Breast epithelium (tissue), 4 donors: Measurements from ENCODE around the gene CCL19. TPM values are rescaled to one million over a fixed set of nuclear protein-coding genes. Genes with fewer than 3 reads are reported as not detected.

Experiments
- DNase-seq, 2 donors: peaks; one replicate each; pipeline ENCODE4 v3.0.0-alpha.2; 2019; ENCODE audit warnings: low spot score in 2 of 2
- H3K27ac ChIP-seq, 2 donors: fragments of 200-600 bp; sonication (generic) in 1 of 2; one replicate each; pipeline ENCODE4 v1.5.1; 2016 to 2019; ENCODE audit warnings: mild to moderate bottlenecking in 1 of 2
- H3K27me3 ChIP-seq, 2 donors: fragments of 200-600 bp; sonication (generic) in 1 of 2; one replicate each; pipeline versions ENCODE4 v1.5.1 to v1.6.0; 2017 to 2019; ENCODE audit warnings: control low read depth in 1 of 2, mild to moderate bottlenecking in 1 of 2
- H3K36me3 ChIP-seq: fragments of 200-600 bp; one replicate; pipeline ENCODE4 v1.5.1; 2019
- H3K4me1 ChIP-seq, 2 donors: fragments of 200-600 bp; sonication (generic); one replicate each; pipeline ENCODE4 v1.5.1; 2016 to 2019; ENCODE audit warnings: control low read depth in 1 of 2
- H3K4me3 ChIP-seq, 3 donors: fragments of 200-600 bp; sonication (generic); 1 replicate in 2 of 3; 2 replicates in 1 of 3; pipeline ENCODE4 v1.5.1; 2016 to 2019; ENCODE audit warnings: mild to moderate bottlenecking in 3 of 3, moderate library complexity in 2 of 3
- H3K9me3 ChIP-seq, 2 donors: fragments of 200-600 bp; sonication (generic) in 1 of 2; one replicate each; pipeline ENCODE4 v1.5.1; 2016 to 2019; ENCODE audit warnings: control low read depth in 1 of 2
- CTCF ChIP-seq, 3 donors: fragments of 450-650 bp; IDR thresholded peaks; one replicate each; pipeline ENCODE4 v1.5.1; 2016 to 2017; ENCODE audit warnings: antibody characterized with exemption in 3 of 3, mild to moderate bottlenecking in 3 of 3, moderate library complexity in 3 of 3
- POLR2A ChIP-seq: fragments of 450-650 bp; IDR thresholded peaks from one replicate; pipeline ENCODE4 v1.6.1; 2016; ENCODE audit warnings: antibody characterized with exemption, mild to moderate bottlenecking, moderate library complexity
- POLR2AphosphoS5 ChIP-seq, 3 donors: sonication (generic); formaldehyde crosslinking; IDR thresholded peaks; one replicate each; pipeline ENCODE4 v1.6.1; 2017; ENCODE audit warnings: antibody characterized with exemption in 3 of 3
- intact Hi-C: fragments of 100-400 bp; cut with DNase I; formaldehyde crosslinking; loops from one replicate; pipeline ENCODE4 v1.15.1; 2023; ENCODE audit warnings: low total_unique reads
- total RNA-seq, 3 donors: library from RNA; depleted of rRNA; stranded (reverse); fragments of >200 nt; gene quantifications; one replicate each; pipeline ENCODE4 v1.1.0, GENCODE V29; 2016

CCL19 gene
- total RNA-seq, 3 donors from 2014 or later, result 0.88 to 5.6 (median 1.3) TPM

- DNase-seq, result no peak
- Histone ChIP-seq H3K4me1 (no peaks in the 10 kb centered on the region), H3K9me3 (no peaks in the 10 kb centered on the region), H3K36me3 (no peaks in the 10 kb centered on the region), H3K27me3 (no peaks in the 10 kb centered on the region), H3K4me3 (no peak overlapping the region), H3K27ac (peak overlapping the region in 1 of 2 donors; percentile 61)
- TF ChIP-seq CTCF (IDR thresholded peaks at IDR 0.05) (no peak), POLR2AphosphoS5 (IDR thresholded peaks at IDR 0.05) (no peak), POLR2A (no peak)
- intact Hi-C loops, result no loop called here
These were observed 3.6 kb downstream of the CCL19 start for GRCh38 chr9:34687276-34688030.

GRCh38 chr9:34686732-34687131 is 4.3 kb downstream of the CCL19 start:
- intact Hi-C loops, result no loop called here
- no peaks in the 10 kb centered on the region for H3K4me1 ChIP-seq

DNA sequence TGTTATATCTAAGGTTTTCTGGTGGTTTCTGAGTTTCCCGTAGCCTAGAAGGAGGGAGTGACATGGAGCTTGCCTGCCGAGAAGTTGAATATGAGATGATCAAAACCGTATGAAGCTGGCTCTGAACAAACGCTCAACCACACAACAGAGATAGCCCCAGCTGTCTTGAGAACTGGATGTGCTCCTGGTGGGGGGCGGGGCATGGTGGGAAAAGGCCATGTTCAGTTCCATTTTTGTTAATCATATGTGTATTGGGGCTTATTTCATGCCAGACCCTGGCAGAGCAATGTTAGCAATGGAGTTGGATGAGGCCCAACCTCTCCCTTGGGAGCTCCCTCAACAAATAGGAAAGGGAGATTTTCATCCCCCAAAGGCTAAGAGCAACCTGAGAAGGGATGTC is 4.8 kb downstream of the CCL19 start:
- H3K9me3 ChIP-seq, result no peaks in the 10 kb centered on the region
- H3K27me3 ChIP-seq, result no peaks in the 10 kb centered on the region
- H3K36me3 ChIP-seq, result no peaks in the 10 kb centered on the region
- DNase-seq, result no peak
- no peak overlapping the region for H3K4me3 ChIP-seq
- intact Hi-C loops, result no loop called here
- peak overlapping the region in 1 of 2 donors; percentile 85 for H3K27ac ChIP-seq
- H3K4me1 ChIP-seq, result no peaks in the 10 kb centered on the region
- no peak for TF ChIP-seq CTCF (IDR thresholded peaks at IDR 0.05)
- TF ChIP-seq POLR2AphosphoS5 (IDR thresholded peaks at IDR 0.05), result no peak
- TF ChIP-seq POLR2A, result no peak

More at GRCh38 chr9:34686732-34687131, 4.3 kb downstream of the CCL19 start:
- no peak for DNase-seq
- H3K4me3 ChIP-seq, result no peak overlapping the region
- H3K27ac ChIP-seq, result peak overlapping the region in 1 of 2 donors; percentile 85
- no peaks in the 10 kb centered on the region for H3K9me3 ChIP-seq
- H3K27me3 ChIP-seq, result no peaks in the 10 kb centered on the region
- TF ChIP-seq CTCF (IDR thresholded peaks at IDR 0.05), result no peak
- TF ChIP-seq POLR2A, result no peak
- TF ChIP-seq POLR2AphosphoS5 (IDR thresholded peaks at IDR 0.05), result no peak
- H3K36me3 ChIP-seq, result no peaks in the 10 kb centered on the region

DNA sequence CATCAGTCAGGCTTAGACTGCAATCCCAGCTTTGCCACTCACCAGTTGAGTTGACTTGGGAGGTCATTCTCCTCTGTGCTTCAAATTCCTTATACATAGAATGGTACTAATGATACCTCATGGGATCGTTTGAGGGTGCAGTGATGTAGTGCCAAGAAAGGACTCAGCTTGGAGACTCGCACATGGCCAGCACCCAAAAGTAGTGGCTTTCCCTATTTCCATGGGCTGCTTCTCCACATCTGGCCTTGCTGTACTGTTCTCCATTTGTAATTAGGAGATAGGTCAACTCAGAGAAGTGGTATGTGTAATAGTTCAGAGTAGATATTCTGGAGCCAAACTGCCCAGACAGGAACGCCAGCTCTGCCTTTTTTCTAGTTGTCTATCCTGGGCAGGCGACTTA is 5.5 kb downstream of the CCL19 start:
- Histone ChIP-seq H3K4me3 (no peak overlapping the region), H3K9me3 (no peaks in the 10 kb centered on the region), H3K27ac (peak overlapping the region in 1 of 2 donors; percentile 85), H3K4me1 (no peaks in the 10 kb centered on the region), H3K36me3 (no peaks in the 10 kb centered on the region), H3K27me3 (no peaks in the 10 kb centered on the region)
- intact Hi-C loops, result no loop called here
- TF ChIP-seq POLR2AphosphoS5 (IDR thresholded peaks at IDR 0.05) (no peak), CTCF (IDR thresholded peaks at IDR 0.05) (no peak), POLR2A (no peak)
- DNase-seq, result no peak

- H3K27ac ChIP-seq, result peak overlapping the region in 1 of 2 donors; percentile 85
- no peak for DNase-seq
- no peak overlapping the region for H3K4me3 ChIP-seq
- intact Hi-C loops, result no loop called here
- H3K36me3 ChIP-seq, result no peaks in the 10 kb centered on the region
- no peaks in the 10 kb centered on the region for H3K9me3 ChIP-seq
- no peaks in the 10 kb centered on the region for H3K4me1 ChIP-seq
- no peaks in the 10 kb centered on the region for H3K27me3 ChIP-seq
- TF ChIP-seq POLR2A, result no peak
- TF ChIP-seq POLR2AphosphoS5 (IDR thresholded peaks at IDR 0.05), result no peak
- no peak for TF ChIP-seq CTCF (IDR thresholded peaks at IDR 0.05)
These were observed 6.3 kb downstream of the CCL19 start for GRCh38 chr9:34684816-34685215.
